ENCODE results near the gene TMEM91. TPM values are rescaled to one million over a fixed set of nuclear protein-coding genes. Genes with fewer than 3 reads are reported as not detected.
A peak's percentile ranks its signal among the peaks of the same experiment; 100 is the strongest.

Gene TMEM91
- total and polyA plus RNA-seq, 2 of the 13 experiments (the other 11 are each of a cell fraction or from before 2014, with no cell fraction given) = 6.3 to 10.3 TPM

GRCh38 chr19:41424335-41425173 lies 48.2 kb downstream of the TMEM91 start (continued):
- TF ChIP-seq ELK4 (CRISPR knock-in tag; IDR thresholded peaks at IDR 0.05; ENCODE audit: borderline replicate concordance) (no peak), HNF4A (CRISPR knock-in tag; IDR thresholded peaks at IDR 0.05) (peak; percentile 24), ZNF263 (CRISPR knock-in tag; IDR thresholded peaks at IDR 0.05) (peak; percentile 36; the same call in 1 of the 2 replicates), NR2F2 (IDR thresholded peaks at IDR 0.05; ENCODE audit: borderline replicate concordance, low read depth) (peak; percentile 27; the same call in 1 of the 2 replicates), THAP11 (CRISPR knock-in tag; IDR thresholded peaks at IDR 0.05) (no peak), ZNF264 (CRISPR knock-in tag; IDR thresholded peaks at IDR 0.05) (no peak), GZF1 (CRISPR knock-in tag; IDR thresholded peaks at IDR 0.05) (no peak), TARDBP (CRISPR knock-in tag; IDR thresholded peaks at IDR 0.05) (0 out of 2 replicates have a peak, but pooled peaks have one; percentile 21), RNF2 (conservative IDR thresholded peaks at IDR 0.05; ENCODE audit: low read depth) (no peak), CEBPB (IDR thresholded peaks at IDR 0.05; ENCODE audit: borderline replicate concordance, low read depth, low read length) (peak; percentile 41; the same call in 1 of the 2 replicates), GMEB1 (CRISPR knock-in tag; IDR thresholded peaks at IDR 0.05; ENCODE audit: borderline replicate concordance) (no peak), TRIM22 (IDR thresholded peaks at IDR 0.05) (no peak), CEBPG (CRISPR knock-in tag; IDR thresholded peaks at IDR 0.05) (peak; percentile 68), ZGPAT (CRISPR knock-in tag; IDR thresholded peaks at IDR 0.05) (no peak), ZNF569 (CRISPR knock-in tag; IDR thresholded peaks at IDR 0.05; ENCODE audit: borderline replicate concordance) (no peak), SOX5 (CRISPR knock-in tag; IDR thresholded peaks at IDR 0.05; ENCODE audit: borderline replicate concordance) (no peak), FOXA1 (IDR thresholded peaks at IDR 0.05) (no peak), FOXA1 (CRISPR knock-in tag; IDR thresholded peaks at IDR 0.05) (0 out of 2 replicates have a peak, but pooled peaks have one; percentile 12), ZBTB25 (CRISPR knock-in tag; IDR thresholded peaks at IDR 0.05) (no peak), E2F5 (CRISPR knock-in tag; conservative IDR thresholded peaks at IDR 0.05) (no peak)
- TF ChIP-seq, protein P1, sequence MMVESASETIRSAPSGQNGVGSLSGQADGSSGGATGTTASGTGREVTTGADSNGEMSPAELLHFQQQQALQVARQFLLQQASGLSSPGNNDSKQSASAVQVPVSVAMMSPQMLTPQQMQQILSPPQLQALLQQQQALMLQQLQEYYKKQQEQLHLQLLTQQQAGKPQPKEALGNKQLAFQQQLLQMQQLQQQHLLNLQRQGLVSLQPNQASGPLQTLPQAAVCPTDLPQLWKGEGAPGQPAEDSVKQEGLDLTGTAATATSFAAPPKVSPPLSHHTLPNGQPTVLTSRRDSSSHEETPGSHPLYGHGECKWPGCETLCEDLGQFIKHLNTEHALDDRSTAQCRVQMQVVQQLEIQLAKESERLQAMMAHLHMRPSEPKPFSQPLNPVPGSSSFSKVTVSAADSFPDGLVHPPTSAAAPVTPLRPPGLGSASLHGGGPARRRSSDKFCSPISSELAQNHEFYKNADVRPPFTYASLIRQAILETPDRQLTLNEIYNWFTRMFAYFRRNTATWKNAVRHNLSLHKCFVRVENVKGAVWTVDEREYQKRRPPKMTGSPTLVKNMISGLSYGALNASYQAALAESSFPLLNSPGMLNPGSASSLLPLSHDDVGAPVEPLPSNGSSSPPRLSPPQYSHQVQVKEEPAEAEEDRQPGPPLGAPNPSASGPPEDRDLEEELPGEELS (CRISPR knock-in tag; IDR thresholded peaks at IDR 0.05) = peak; percentile 42

All from HepG2 (cell line).